NCI-H128 (cell line): ENCODE results near the gene CCR3.
A peak's percentile ranks its signal among the peaks of the same experiment; 100 is the strongest.
"Not testable (repeated sequence)": the region's sequence is repeated elsewhere in the genome, so short reads cannot be mapped to it uniquely, and the experiment has no call there.

ENCODE experiments used
- DNase-seq: peaks from one replicate; lab custom pipeline; 2025; ENCODE audit not compliant: unreplicated experiment; lab: John Stamatoyannopoulos, UW

The CCR3 gene

DNA sequence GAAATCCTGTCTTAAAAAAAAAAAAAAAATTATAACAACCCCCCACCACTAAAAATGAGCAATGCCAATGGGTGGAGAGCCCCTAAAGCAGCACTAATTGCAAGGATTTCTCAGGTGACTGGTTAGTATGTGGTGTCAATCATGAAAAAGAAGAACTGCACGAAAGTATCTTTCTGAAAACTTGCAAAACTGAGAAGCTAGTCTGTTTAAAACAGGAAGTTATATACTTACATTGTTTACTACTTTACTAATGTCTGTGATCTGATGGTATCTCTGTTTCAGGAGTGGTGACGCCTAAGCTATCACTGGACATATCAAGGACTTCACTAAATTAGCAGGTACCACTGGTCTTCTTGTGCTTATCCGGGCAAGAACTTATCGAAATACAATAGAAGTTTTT, at the start of gene CCR3:
Gene CCR3, plus strand, starts transcription at position 341 of the 400 bp plus-strand sequence. CDS start 22,699 bp downstream, outside the sequence.
- no peak for DNase-seq

DNA sequence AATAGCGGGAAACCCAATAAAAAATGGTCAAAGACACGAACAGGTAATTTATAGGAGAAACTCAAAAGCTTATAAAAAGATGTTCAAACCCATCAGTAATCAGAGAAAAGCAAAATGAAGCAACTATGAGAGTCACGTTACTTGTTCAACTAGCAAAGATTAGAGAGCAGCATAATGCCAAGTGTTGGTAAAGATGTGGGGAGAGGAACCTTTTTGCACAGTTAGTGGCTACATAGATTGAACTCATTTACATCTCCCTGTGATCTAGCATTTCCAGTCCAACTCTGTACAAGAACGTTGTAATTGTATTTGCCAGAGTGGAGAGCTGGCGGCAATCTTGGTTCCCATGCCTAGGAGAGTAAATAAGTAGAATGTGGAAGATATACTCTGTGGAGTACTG, 49.3 kb upstream of the CCR3 start:
- DNase-seq = no peak

DNA sequence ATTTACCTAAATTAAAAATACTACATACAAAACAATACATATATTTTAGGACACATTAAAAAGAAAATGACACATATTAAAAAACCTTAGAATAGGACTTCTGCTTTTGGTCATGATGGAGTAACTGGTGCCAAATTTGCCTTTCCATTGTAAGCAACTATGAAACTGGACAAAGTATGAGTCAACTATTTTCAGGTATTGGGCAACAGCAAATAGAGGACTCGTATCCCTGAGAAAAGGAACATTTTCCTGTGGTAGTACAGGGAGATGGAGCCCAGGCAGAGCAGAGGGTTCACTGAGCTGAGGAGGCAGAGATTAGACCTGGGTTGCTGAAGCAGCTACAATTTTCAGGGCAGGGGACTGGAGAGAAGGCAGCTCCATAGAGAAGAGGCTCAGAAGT, 48.8 kb upstream of the CCR3 start:
- no peak for DNase-seq

DNA sequence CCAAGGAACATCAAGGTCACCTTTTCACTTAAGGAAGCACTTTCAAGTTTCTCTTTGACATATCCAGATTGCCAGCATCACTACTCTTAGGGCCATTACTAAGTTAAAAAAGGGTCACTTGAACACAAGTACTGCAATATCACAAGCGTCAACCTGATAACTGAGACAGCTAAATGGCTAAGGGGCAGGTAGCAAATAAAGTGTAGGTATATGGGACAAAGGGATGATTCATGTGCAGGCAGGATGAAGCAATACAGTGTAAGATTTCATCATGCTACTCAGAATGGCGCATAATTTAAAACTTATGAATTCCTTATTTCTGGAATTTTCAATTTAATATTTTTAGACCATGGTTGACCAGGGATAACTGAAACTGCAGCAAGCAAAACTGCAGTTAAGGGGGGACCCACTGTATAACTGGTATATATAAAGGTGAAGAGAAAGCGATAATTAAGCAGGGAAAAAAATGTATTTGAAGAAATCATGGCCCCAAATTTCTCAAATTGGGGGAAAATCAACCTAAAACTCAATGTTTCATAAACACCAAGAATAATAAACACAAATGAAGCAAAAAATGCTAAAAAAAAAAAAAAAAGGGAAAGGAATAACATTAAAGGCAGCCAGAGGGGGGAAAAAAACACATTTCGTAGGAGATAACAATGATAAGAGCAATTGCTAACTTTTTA, 47.2 kb upstream of the CCR3 start:
- DNase-seq = no peak

DNA sequence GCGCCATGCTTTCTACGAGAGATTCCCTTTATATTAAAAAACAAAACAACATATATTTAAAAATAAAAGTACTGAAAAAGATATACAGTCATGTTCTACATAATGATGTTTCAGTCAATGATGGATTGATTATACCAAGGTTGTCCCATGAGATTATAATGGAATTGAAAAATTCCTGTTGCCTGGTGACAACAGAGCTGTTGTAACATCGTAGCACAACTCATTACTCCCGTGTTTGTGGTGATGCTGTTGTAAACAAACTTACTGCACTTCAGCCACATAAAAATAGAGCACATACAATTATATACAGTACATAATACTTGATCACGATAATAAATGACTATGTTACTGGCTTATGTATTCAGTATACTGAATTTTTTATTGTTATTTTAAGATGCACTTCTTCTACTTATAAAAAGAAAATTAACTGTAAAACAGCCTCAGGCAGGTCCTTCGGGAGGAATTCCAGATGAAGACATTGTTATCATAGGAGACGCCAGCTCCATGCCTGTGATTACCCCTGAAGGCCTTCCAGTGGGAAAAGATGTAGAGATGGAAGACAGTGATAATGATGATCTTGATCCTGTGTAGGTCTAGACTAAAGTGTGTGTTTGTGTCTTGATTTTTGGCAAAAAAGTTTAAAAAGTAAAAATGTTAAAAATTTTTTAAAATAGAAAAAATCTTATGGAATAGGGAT, 45.9 kb upstream of the CCR3 start:
- no peak for DNase-seq

DNA sequence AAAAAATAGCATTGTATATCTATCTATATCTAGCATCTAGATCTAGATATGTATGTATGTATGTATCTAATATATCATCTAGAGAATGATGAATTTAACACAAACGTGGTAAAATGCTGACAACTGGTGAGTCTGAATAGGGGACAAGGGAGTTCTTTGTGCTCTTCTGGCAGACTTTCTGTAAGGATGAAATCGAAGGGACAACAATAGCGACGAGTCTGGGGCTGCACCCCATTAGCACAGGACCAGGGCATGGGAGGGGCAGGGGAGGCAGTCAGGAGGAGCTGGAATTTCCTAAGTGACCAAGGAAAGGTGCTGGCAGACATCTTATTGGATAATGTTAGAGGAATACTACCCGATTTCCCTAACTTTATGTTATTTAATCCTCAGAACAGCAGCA, 42.0 kb upstream of the CCR3 start:
- no peak for DNase-seq

DNA sequence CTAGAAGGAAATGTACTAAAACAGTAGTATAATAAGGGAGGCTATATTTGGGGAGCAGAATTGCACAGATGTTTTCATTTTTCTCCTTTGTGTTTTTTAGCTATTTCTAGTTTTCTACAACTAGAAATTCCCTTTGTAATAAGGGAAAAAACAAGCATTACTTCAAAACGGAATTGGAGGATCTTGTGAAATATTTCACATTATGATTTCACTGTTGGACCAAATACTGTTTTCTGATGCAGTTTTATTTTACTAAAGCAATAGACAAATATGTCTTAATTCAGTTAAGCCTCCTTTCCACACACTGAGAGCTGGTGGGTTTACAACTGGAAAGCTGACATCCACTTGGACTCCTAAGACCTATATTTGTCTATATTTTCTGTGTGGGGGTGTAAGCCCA, 41.5 kb upstream of the CCR3 start:
- no peak for DNase-seq

DNA sequence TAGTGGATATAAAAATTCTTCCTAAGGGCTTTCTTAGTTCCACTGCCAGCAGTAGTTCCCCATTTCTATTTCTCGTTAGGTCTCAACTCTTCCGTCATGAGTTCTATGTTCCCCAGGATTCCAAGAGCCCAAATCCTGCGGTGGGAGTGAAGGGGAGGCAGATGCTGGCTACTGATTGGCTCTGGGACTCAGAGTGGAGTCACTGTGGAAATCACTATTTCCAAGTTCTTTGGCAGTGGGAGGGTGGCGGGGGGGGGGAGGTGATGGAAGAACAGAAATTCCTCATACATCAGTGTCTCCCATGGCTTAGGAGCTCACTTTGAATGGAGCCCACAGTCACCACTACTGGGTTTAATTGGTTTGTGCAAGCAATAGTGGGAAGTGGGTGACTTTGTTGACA, 39.7 kb upstream of the CCR3 start:
- DNase-seq = no peak

DNA sequence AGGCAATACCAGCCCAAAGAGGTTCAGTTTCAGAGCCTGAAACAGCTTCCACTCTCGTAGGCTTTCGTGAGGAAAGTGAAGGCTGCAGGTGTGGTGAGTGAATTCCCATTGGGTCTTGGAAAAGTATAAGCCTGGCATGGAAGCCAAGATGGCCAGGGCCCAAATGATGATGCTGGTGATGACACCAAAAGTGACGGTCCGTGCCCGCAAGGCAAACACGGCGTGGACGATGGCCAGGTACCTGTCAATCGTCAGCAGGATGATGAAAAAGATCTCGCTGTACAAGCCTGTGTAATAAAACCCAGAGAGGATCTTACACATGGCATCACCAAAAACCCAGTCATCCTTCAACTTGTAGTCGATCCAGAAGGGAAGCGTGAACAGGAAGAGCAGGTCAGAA, 38.6 kb upstream of the CCR3 start:
- no peak for DNase-seq

DNA sequence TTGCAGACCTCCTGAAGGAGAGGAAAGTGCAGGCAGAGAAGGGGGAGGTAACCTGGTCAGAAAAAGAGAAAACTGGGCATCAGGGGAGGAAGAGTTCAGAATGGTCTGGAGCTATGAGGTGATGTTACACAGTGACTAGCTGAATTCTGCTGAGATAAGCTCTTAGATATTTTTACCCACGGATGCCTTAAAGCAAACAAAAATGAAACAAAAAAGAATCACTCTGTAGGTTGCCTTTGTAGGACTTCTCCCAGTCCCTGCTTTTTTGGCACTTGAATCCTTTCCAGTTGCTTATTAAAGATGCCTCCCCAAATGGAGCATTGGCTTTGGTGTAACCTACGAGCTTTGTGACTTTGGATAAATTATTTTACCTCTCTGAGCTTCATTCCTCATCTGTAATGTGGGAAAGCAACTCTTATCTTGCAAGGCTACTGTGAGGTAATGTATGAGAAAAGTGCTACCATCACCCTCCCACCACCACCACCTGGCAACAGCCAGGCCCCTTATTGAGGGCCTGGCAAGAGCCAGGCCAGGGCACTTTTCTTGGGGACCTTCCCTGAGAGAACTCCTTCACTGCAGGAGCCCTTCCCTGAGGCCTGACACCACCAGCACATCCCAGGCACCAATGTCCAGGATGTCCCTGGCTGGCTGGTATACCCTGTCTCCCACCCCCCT, 36.8 kb upstream of the CCR3 start:
- no peak for DNase-seq

DNA sequence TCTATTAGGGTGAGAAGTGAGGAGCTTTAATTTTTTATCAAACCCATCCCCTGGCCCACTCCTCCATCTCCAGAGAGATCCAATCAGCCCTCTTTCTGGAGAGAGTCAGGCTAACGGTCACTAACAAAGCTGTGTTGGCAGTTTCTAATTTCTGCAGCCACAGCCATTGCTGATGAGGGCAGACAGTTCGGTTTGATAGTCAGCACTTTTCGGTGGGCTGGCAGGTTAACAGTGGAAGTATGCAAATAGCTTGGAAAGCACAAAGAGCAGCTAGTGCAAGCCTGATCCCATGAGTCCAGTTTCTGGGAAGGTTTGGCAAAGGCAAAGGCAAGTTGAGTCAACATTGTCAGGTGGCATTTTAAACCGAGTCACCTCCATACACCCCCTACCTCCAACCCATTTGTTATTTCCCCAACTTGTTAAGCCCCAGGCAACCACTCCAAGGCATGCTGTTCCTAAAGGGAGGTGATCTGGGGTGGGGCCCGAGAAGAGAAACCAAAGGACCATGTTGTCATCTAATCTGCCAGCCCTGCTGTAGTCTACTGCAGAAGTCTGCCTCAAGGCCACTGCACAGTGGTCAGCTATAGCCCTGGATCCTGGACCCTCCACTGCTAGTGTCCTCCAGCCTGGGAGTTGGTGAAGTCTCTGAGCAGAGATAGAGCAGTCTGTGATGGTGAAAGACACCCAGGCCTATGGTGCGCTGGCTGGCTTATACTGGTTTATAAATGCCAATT, 35.8 kb upstream of the CCR3 start:
- DNase-seq = no peak

DNA sequence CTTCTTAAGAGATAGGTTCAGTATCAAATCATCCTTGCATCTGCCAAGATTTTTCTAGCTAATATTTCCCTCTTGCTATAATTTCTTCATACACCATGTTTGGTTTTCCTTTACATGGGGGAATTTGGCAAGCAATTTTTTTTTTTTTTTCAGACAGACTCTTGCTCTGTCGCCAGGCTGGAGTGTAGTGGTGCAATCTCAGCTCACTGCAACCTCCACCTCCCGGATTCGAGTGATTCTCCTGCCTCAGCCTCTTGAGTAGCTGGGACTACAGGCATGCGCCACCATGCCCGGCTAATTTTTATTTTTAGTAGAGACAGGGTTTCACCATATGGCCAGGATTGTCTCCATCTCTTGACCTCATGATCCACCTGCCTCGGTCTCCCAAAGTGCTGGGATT, 34.7 kb upstream of the CCR3 start:
- DNase-seq = not testable (repeated sequence)

DNA sequence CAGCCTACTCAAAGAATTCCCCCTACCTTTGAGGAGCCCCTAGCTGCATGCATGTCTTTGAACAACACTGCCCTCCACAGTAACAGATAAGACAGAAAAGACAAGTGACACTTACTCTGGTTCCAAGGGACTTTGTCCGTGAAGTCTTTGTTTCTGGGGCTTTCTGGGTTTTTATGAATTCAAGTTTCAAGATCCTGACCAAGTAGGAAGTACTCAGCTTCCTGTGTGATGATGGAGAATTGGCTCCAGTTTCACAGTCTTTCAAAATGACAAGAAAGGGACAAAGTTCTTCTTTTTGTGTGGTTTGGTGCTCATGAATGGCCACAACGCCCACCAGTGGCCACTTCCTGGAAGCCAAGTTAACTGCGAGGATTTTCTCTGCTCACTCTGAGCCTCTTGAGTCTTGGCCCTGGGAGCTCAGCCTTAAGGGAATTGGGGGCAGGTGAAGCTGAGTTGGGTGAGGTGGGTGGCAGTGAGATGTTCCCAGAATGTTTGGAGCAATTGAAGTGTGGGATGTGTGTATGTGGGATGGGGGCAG, 34.0 kb upstream of the CCR3 start, which contains the start of gene CCR1:
Gene CCR1, minus strand, starts transcription at position 147 of the 538 bp plus-strand sequence. CDS start 4,000 bp downstream, outside the sequence.
- no peak for DNase-seq

DNA sequence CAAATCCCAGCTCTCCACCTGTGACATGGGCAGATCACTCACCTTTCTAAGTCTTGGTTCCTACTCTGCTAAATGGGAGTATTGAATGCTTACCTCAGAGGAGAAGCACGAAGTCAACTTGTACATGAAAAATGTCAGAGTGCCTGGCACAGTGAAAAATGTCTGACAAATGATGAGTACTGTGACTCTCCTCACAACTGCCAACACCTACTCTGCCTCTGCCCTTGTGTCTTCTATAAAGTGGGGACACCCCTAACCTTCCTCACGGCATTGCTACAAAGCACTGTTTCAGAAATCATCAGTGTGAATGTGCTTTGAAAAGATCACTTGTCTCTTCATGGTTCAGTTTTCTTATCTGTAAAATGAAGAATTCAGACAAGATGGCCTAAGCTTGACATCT, 33.2 kb upstream of the CCR3 start:
- no peak for DNase-seq

DNA sequence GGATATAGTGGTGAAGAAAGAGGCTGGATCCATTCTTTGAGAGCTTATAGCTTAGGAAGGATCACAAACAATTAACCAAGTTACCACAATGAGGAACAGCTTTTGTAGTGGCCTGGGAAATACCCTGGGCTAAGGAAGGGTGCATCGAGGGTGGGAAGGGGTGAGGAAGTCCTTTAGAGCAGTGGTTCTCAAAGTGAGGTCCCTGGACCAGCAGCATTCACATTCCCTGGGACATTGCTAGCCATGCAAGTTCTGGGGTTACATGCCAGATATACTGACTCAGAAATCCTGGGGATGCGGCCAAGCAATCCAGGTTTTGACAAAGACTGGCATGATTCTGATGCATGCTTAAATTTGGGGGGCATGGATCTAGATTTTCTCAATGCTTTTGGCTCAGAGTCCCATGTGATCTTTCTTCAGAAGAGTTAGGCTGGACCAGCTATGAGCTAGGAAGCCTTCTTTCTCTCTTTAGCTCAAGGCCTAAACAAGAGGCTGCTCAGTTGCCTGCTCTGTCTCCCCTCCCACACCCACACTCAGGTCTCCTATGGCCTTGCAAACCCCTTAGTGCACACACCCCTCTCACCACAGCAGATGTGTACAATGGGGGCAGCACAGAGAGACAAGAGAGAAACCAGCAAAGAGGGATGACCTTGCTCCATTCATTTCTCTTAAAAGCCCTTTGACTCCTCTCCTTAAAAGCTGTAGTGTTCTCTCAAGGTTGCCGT, 32.4 kb upstream of the CCR3 start:
- no peak for DNase-seq

DNA sequence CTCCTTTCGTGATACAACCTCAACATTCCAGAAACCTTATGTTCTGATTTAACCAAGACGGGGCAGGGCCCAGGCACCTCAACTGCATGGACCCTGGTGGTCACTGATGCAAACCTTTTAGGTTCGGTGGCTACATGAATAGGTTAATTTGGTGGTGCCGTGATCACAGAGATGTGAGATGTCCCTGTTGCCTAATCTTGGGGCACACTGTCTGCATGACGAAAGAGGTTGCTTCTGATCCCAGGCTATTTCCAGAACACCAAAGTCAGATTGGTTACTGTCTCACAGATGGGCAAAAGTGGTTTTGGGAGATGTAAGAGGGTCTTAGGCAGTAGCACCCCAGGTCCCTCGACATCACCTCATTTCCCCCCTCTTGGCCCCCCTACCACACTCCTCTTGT, 30.2 kb upstream of the CCR3 start:
- DNase-seq = no peak

DNA sequence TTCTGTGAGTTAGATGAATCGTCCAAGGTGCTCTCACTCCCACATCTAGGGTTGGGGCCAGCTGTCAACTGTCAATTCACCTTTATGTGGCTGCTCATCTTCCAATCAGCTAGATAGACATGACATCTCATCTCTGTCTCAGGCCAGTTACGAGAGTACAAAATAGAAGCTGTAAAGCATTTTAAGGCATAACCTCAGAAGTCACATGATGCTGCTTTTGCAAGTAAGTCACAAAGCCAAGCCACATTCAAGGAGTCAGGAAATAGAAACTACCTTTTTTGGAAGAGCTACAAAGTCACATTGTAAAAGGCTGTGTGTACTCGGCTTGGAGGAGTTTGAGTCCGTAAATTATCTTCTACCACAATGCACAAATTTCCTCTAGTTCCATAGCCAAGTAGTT, 29.1 kb upstream of the CCR3 start:
- DNase-seq = no peak

DNA sequence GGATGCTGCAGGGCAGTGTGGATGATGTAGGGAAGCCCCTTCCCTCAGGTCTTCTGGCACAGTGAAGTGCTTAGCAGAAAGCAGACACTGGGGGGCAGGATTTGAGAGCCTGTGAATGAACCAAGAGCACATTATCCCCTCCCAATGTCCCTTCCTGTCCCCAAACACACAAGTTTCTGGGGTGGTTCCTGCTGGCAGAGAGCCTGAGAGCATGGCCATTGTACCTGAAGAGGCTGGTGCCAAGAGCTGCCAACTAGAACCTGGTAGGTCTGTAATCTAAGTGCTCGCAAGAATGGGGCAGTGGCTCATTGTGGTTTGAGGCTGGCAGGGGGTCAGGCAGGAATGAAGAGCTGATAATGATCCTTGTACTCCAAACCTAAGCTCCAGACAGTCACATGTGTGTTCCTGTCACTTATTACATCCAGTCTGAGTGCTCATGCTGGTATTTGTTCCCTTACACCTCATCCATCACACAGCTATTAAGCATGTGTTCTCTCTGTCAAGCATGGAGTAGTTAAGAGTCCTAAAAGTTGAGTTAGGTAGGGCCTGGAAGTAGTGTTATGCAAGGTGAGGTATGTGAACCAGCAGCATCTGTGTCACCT, 27.4 kb upstream of the CCR3 start:
- DNase-seq = peak; percentile 74

DNA sequence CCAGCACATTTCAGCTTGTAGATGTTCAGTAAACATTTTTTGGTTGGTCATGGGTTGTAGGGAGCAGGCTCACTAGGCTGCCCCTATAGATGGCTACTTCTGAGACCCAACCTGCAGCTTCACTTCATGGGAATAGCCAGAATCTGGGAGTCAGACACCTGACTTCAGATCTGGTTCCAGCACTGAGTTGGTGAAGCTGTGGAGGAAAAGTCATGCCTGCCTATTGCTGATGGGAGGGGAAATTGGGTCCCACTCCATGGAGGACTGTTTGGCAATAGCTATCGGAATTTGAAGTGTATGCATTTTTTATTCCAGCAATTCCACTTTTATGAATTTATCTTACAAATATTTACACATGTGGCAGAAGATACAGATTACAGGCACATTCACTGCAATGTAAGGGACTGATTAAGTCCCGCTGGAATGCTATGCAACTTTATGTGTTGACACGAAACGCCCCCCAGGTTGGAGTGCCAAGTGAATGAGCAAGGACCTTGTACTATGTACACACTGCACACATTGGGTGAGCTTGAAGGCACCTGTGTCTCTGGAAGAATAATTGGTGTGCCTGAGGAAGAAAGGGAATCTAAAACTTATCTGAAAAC, 26.3 kb upstream of the CCR3 start:
- DNase-seq = no peak

DNA sequence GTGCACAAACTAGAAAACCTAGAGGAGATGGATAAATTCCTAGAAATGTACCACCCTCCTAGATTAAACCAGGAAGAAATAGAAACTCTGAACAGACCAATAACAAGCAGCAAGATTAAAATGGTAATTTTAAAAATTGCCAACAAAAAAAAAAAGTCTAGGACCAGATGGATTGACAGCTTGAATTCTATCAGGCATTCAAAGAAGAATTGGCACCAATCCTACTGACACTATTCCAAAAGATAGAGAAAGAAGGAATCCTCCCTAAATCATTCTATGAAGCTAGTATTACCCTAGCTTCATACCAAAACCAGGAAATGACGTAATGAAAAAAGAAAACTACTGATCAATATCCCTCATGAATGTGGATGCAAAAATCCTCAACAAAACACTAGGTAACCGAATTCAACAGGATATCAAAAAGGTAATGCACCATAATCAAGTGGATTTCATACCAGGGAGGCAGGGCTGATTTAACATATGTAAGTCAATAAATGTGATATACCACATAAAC, 24.0 kb upstream of the CCR3 start:
- no peak for DNase-seq
